Kidney (tissue), 14 donors: ENCODE measurements around the gene IARS1. TPM values are rescaled to one million over a fixed set of nuclear protein-coding genes. Genes with fewer than 3 reads are reported as not detected.
A peak's percentile ranks its signal among the peaks of the same experiment; 100 is the strongest.

Source experiments
- DNase-seq, 5 donors: peaks; one replicate each; pipeline ENCODE4 v3.0.0-alpha.2; 2013 to 2020
- FAIRE-seq: peaks from 2 replicates; lab custom pipeline; 2012; peaks lifted over from hg19 to GRCh38; lab: Jason Lieb, UNC
- H3K27ac ChIP-seq, 2 donors: one replicate each; pipeline ENCODE4 v1.7.0; 2013; ENCODE audit warnings: low read depth in 2 of 2, low read length in 2 of 2, inconsistent platforms in 1 of 2
- H3K27me3 ChIP-seq: one replicate; pipeline ENCODE4 v1.7.1; 2013; ENCODE audit warnings: low read length, inconsistent platforms; ENCODE audit not compliant: control insufficient read depth, insufficient read depth
- H3K36me3 ChIP-seq, 3 donors: one replicate each; pipeline versions ENCODE4 v1.7.0 to v1.7.1; 2013; ENCODE audit warnings: low read length in 3 of 3, control low read depth in 1 of 3, inconsistent platforms in 1 of 3; ENCODE audit not compliant: insufficient read depth in 3 of 3, control insufficient read depth in 2 of 3
- H3K4me1 ChIP-seq, 3 donors: one replicate each; pipeline versions ENCODE4 v1.7.0 to v1.7.1; 2013; ENCODE audit warnings: low read length in 3 of 3, inconsistent platforms in 1 of 3, low read depth in 1 of 3; ENCODE audit not compliant: control insufficient read depth in 2 of 3, insufficient read depth in 2 of 3
- H3K4me3 ChIP-seq, 3 donors: one replicate each; pipeline versions ENCODE4 v1.7.0 to v1.8.1; 2013; ENCODE audit warnings: low read length in 3 of 3, control low read depth in 1 of 3, inconsistent platforms in 1 of 3
- H3K9ac ChIP-seq, 3 donors: one replicate each; pipeline versions ENCODE4 v1.7.0 to v1.7.1; 2013; ENCODE audit warnings: low read length in 3 of 3, control low read depth in 1 of 3, inconsistent platforms in 1 of 3
- H3K9me3 ChIP-seq, 3 donors: one replicate each; pipeline versions ENCODE4 v1.7.0 to v1.7.1; 2013; ENCODE audit warnings: low read length in 3 of 3, control low read depth in 1 of 3, inconsistent platforms in 1 of 3; ENCODE audit not compliant: control insufficient read depth in 2 of 3, insufficient read depth in 1 of 3
- intact Hi-C: fragments of 100-400 bp; cut with DNase I; formaldehyde crosslinking; loops from one replicate; pipeline ENCODE4 v1.11.1; 2022
- polyA plus RNA-seq: library from polyadenylated mRNA; stranded (reverse); fragments of 350-450 nt; fragmentation: Illumina TruSeq; extraction: RNeasy Lipid Tissue Mini Kit (QIAGEN cat#74804); gene quantifications from one replicate; pipeline ENCODE4 v1.2.3, GENCODE V29; 2014; ENCODE audit warnings: low read depth, low replicate concordance; ENCODE audit not compliant: insufficient read depth
- total RNA-seq: library from RNA; stranded (reverse); fragmentation: NEBNext Ultra II Directional; extraction: Animal tissue kit (Norgen Biotek cat#: 25700); gene quantifications from one replicate; pipeline ENCODE4 v1.2.1, GENCODE V29; 2021
- TF ChIP-seq, protein P1 (sequence below): IDR thresholded peaks from 3 replicates; pipeline ENCODE4 v1.5.1; 2012; ENCODE audit warnings: mild to moderate bottlenecking, moderate library complexity, borderline replicate concordance; ENCODE audit not compliant: insufficient read depth; ENCODE audit errors: extremely low read depth
- donor health status: control.
- donor health status: control.
- donor health status: control.
- donor health status: control.
- donor health status: control.
- donor health status: DM: yes; HTN: yes; CAD: no.
- donor health status: Normal renal cell carcinoma (clear cell type).

IARS1 gene
- total and polyA plus RNA-seq, 2 donors from 2014 or later, result 30.7 to 98.3 TPM

GRCh38 chr9:92254381-92255337 lies 38.8 kb downstream of the IARS1 start:
- H3K9me3 ChIP-seq, result no peaks in the 10 kb centered on the region
- intact Hi-C loops, result no loop called here
- FAIRE-seq (no peak), DNase-seq (peak in 3 of 5 donors; percentile 66 to 90 (median 82))
- no peaks in the 10 kb centered on the region for H3K4me1 ChIP-seq
- H3K36me3 ChIP-seq, result peaks cover 17 to 79% (median 48%) of the 10 kb centered on the region in 3 donors
- no peak overlapping the region for H3K9ac ChIP-seq
- TF ChIP-seq, protein P1, sequence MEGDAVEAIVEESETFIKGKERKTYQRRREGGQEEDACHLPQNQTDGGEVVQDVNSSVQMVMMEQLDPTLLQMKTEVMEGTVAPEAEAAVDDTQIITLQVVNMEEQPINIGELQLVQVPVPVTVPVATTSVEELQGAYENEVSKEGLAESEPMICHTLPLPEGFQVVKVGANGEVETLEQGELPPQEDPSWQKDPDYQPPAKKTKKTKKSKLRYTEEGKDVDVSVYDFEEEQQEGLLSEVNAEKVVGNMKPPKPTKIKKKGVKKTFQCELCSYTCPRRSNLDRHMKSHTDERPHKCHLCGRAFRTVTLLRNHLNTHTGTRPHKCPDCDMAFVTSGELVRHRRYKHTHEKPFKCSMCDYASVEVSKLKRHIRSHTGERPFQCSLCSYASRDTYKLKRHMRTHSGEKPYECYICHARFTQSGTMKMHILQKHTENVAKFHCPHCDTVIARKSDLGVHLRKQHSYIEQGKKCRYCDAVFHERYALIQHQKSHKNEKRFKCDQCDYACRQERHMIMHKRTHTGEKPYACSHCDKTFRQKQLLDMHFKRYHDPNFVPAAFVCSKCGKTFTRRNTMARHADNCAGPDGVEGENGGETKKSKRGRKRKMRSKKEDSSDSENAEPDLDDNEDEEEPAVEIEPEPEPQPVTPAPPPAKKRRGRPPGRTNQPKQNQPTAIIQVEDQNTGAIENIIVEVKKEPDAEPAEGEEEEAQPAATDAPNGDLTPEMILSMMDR, result no peak
- no peaks in the 10 kb centered on the region for H3K27me3 ChIP-seq
- no peak overlapping the region for H3K27ac ChIP-seq
- no peak overlapping the region for H3K4me3 ChIP-seq

- Histone ChIP-seq H3K9me3 (no peaks in the 10 kb centered on the region), H3K4me1 (no peaks in the 10 kb centered on the region), H3K27me3 (no peaks in the 10 kb centered on the region), H3K4me3 (no peak overlapping the region), H3K36me3 (peaks cover 14 to 69% (median 42%) of the 10 kb centered on the region in 3 donors), H3K9ac (no peak overlapping the region), H3K27ac (no peak overlapping the region)
- TF ChIP-seq, protein P1, result no peak
- intact Hi-C loops, result no loop called here
- no peak for FAIRE-seq
- DNase-seq, result no peak
These were observed 39.8 kb downstream of the IARS1 start for GRCh38 chr9:92253656-92254055.

- FAIRE-seq, result no peak
- H3K9ac ChIP-seq, result no peak overlapping the region
- H3K9me3 ChIP-seq, result no peaks in the 10 kb centered on the region
- intact Hi-C loops, result no loop called here
- no peaks in the 10 kb centered on the region for H3K27me3 ChIP-seq
- H3K27ac ChIP-seq, result peak overlapping the region in 1 of 2 donors; percentile 30
- no peak overlapping the region for H3K4me3 ChIP-seq
- TF ChIP-seq, protein P1, result no peak
- peak in 1 of 5 donors; percentile 19 for DNase-seq
- peaks cover 0 to 1% (median 0%) of the 10 kb centered on the region in 3 donors for H3K4me1 ChIP-seq
- peaks cover 24 to 63% (median 48%) of the 10 kb centered on the region in 3 donors for H3K36me3 ChIP-seq
These were observed 45.5 kb downstream of the IARS1 start for GRCh38 chr9:92247981-92248380.
